LNCaP clone FGC (cell line): ENCODE results near the gene MAX.

Experiments
- DNase-seq: peaks from one replicate; pipeline ENCODE4 v3.0.0-alpha.2; 2011; ENCODE audit warnings: low read depth
- H3K4me3 ChIP-seq: 2 replicates; pipeline ENCODE4 v1.5.1; 2011; ENCODE audit warnings: mild to moderate bottlenecking, low read depth, low read length, control low read depth
- TF ChIP-seq, protein P1 (sequence below): IDR thresholded peaks from 2 replicates; pipeline ENCODE4 v1.5.1; 2012; ENCODE audit warnings: mild to moderate bottlenecking; ENCODE audit not compliant: control insufficient read depth, insufficient read depth; ENCODE audit errors: extremely low read depth

MAX gene

DNA sequence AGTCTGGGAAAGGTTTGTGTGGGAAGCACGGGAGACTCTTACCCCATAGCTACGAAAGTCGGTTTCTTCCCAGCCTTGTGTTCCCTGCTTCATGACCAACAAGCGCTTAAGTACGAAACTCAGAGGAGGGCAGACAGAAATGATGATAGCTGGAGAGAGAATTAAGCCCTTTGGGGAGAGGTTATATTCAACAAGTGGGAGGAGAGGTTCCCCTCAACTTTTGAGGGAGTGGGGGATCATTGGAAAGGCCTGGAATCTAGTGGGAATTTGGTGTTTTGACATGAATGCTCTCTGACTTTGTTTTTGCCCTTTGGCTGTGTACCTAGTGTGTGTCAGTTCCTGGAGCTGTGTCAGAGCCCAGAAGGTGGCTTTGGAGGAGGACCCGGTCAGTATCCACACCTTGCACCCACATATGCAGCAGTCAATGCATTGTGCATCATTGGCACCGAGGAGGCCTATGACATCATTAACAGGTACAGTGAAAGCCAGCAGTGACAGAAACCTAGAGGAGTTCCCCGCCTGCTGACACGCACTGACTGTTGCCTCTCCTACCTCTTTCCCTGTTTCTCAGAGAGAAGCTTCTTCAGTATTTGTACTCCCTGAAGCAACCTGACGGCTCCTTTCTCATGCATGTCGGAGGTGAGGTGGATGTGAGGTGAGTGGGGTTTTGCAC, 75.1 kb downstream of the MAX start:
- no peak for DNase-seq
- TF ChIP-seq, protein P1, sequence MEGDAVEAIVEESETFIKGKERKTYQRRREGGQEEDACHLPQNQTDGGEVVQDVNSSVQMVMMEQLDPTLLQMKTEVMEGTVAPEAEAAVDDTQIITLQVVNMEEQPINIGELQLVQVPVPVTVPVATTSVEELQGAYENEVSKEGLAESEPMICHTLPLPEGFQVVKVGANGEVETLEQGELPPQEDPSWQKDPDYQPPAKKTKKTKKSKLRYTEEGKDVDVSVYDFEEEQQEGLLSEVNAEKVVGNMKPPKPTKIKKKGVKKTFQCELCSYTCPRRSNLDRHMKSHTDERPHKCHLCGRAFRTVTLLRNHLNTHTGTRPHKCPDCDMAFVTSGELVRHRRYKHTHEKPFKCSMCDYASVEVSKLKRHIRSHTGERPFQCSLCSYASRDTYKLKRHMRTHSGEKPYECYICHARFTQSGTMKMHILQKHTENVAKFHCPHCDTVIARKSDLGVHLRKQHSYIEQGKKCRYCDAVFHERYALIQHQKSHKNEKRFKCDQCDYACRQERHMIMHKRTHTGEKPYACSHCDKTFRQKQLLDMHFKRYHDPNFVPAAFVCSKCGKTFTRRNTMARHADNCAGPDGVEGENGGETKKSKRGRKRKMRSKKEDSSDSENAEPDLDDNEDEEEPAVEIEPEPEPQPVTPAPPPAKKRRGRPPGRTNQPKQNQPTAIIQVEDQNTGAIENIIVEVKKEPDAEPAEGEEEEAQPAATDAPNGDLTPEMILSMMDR, result no peak
- H3K4me3 ChIP-seq, result no peak overlapping the region

- TF ChIP-seq, protein P1, result no peak
- no peak overlapping the region for H3K4me3 ChIP-seq
- no peak for DNase-seq
Observed at GRCh38 chr14:65026526-65026925, 75.8 kb downstream of the MAX start.

DNA sequence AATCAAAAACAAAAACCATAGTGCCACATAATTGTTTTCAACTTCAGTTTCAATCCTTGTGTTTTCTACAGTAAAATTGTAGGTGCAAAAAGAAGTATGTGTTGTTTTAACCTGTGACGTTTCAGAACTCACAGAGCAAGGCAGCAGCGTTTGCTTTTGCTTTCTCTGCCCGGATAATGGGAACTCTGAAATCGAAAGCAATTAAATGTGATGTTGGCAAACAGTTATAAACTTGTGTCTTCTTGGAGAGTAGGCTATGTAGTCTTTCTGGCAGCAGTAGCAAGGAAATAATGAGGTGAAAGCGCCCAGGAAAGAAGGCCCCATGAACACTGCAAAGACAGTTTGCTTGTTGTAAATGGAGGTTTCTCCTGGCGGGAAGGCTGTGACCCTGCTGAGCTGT, 76.5 kb downstream of the MAX start:
- peak; percentile 54 for DNase-seq
- TF ChIP-seq, protein P1, result no peak
- no peak overlapping the region for H3K4me3 ChIP-seq
